Astrocyte (in vitro differentiated cells and primary cell): ENCODE measurements around the gene APOC3.

ENCODE experiments used
- CTCF ChIP-seq: IDR thresholded peaks from 2 replicates; pipeline ENCODE4 v1.5.1; 2011; ENCODE audit warnings: low read depth, mild to moderate bottlenecking, inconsistent platforms, low read length, moderate library complexity; ENCODE audit not compliant: insufficient read depth
- EZH2 ChIP-seq: IDR thresholded peaks from 2 replicates; pipeline ENCODE4 v1.6.1; 2012; ENCODE audit warnings: mild to moderate bottlenecking, low read length, inconsistent platforms; ENCODE audit not compliant: insufficient read depth

- TF ChIP-seq CTCF = no peak
- TF ChIP-seq EZH2 = no peak
Measured at GRCh38 chr11:116796548-116796947, 33.2 kb upstream of the APOC3 start.
